Activated CD4-positive, CD25-positive, alpha-beta regulatory T cell treated with anti-CD3 and anti-CD28 coated beads, Interleukin-2, amount 50 U/mL, for 72 hours (primary cell): ENCODE measurements around the gene HNRNPK.

Source experiments
- DNase-seq: peaks from one replicate; pipeline ENCODE4 v3.0.0; 2021

HNRNPK gene

DNA sequence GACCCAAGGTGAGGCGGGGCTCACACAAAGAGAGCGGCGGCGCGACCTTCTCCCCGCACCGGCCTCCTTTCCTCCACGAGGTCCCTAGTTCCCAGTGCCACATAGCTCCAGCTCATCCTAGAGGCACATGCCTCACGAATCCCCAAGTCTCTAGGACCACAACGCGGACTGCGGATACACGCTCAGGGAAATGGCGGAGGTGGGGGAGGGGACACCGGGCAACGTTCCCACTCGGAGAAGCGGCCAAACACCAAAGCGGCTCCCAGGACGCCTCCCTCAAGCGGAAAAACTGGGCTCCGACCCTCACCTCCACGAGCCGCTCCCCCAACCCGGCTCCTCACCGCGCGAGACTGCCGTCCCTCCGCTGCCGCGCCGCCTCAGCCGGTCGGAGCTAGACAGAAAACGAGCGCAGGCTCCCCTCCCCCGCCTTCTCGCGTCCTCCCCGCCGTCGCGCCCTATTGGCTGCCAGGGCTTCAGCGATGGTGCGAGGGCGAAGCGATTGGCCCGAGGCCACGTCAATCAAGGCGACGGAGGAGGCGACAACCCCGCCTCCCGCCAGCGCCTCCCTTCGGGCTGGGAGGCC lies at the start of gene HNRNPK:
TSS of gene HNRNPK (minus strand) at position 404 of the 583 bp plus-strand sequence. CDS start 1,963 bp downstream, outside the sequence.
- peak; percentile 100 for DNase-seq

DNA sequence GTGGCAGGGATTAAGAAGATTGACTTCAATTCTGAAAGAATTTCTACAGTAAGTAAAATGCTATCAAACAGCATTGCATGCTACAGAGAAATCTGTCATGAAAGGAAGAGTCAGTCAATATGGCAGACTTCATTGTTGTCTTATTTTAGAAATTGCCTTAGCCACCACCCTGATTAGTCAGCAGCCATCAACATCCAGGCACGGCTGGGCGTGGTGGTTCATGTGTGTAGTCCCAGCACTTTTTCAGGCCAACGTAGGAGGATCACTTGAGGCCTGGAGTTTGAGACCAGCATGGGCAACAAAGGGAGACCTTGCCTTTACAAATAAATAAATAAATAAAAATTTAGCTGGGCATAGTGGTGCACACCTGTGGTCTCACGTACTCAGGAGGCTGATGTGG lies 47.2 kb upstream of the HNRNPK start:
- DNase-seq = no peak

DNA sequence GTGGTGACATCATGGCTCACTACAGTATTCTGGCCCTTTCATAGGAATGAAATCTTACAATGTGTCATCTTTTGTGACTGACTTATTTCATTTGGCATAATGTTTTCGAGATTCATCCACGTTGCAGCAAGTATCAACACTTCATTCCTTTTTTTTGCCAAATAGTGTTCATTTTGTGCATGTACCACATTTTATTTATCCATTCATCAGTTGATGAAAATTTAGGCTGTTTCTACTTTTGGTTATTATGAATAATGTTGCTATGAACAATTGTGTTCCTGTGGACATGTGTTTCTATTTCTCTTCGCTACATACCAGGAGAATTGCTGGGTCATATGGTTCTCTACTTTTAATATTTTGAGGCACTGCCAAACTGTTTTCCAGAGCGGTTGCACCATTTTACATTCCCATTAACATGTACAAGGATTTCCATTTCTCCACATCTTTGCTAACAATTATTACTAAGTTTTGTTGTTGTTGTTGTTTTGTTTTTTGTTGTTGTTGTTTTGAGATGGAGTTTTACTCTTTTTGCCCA lies 44.1 kb upstream of the HNRNPK start:
- DNase-seq = no peak

DNA sequence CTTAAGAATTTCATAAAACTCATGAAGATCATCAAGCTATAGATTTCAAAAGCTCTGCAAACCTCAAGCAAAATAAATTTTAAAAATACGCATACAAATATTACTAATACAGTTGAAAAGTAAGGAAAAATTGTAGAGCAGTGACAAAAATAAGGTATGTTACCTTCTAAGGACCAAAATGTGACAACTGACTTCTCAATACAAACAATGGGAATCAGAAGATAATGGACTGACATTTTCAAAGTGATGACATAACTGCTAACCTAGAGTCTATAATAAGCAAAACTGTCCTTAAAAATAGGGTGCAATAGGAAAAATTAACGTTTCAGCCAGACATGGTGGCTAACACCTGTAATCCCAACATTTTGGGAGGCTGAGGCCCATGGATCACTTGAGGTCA lies 27.6 kb upstream of the HNRNPK start:
- no peak for DNase-seq

DNA sequence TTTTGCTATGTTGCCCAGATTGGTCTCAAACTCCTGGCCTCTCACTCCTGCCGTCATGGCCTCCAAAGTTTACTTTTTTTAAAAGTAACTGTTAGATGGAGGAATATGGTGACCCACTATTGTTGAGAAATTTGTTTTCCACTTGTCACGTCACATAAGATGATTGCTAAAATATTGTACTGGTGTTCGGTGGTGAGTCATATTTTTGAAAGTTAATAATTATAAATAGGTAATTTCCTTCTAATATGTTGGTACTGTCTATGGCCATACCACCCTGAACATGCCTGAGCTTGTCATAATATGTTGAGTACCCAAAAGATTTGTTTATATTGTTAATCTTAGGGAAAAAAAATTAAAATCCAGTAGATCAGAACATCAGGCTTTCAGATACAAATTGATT lies 23.2 kb upstream of the HNRNPK start:
- DNase-seq = no peak

DNA sequence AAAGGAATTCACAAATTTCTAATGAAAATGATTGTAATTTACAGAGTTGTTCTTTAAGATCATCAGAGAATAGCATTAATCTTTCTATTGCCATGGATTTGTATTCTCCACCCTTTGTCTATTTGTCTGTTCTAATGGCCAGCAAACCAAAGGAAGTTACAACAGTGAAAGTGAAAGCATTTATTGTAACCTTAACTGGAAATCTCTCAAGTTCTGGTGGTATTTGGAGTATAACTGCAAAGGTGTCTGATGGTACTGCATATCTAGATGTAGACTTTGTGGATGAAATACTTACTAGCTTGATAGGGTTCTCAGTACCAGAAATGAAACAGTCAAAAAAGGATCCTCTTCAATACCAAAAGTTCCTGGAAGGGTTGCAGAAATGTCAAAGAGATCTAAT lies 22.3 kb upstream of the HNRNPK start:
- DNase-seq = no peak

DNA sequence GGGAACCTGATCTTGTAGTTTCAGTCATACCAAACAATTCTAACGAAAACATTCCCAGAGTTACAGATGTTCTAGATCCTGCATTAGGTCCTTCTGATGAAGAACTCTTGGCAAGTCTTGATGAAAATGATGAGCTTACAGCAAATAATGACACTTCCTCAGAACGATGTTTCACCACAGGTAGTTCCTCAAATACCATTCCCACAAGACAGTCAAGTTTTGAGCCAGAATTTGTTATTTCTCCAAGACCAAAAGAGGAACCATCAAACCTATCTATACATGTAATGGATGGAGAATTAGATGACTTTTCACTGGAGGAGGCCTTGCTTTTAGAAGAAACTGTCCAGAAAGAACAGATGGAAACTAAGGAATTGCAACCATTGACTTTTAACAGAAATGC lies 21.6 kb upstream of the HNRNPK start:
- DNase-seq = no peak

DNA sequence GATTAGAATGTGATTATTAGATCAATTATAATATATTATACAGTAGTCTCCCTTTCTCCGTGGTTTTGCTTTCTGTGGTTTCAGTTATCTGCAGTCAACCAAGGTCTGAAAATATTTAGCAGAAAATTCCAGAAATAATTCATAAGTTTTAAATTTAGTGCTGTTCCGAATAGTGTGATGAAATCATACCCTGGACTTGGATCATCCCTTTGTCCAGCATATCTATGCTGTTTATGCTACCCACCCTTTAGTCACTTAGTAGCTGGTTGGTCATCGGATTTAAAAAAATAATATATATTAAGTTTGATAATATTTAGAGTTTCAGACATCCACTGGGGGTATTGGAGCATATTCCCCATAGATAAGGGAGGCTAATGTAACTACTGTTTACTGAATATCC lies 20.2 kb upstream of the HNRNPK start:
- DNase-seq = no peak

DNA sequence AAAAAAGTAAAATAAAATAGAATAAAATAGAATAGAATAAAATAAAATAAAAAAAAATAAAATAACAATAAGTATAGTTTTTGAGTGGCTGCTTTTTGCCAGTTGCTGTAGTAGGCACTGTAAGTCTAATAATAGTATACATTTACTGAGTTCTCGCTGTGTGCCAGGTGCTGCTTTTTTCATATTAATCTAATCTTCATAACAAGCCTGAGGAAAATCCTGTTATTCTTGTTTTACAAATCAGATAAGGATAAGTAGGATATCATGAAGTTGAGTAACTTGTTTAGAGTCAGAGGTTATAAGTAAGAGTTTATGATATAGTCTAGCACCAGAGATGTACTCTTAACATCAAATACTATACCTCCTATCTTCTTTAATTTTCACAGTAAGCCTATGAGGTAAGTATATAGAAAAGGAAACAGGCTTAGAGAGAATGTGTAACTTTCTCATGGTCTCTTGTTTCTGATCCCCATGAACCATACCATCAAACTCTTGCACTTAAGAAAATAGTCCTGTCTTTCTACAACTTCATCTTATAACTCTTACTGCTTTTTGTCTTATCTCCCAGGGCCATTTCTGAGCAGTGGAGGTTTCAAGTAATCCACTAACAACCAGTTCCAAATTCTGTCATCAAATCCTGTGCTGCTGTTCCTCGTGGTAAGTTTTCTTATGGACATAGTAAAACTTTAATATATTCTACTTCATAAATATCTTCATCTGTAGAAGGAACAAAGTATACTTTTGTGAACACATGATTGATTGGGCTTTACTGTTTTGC lies 19.3 kb upstream of the HNRNPK start:
- no peak for DNase-seq

DNA sequence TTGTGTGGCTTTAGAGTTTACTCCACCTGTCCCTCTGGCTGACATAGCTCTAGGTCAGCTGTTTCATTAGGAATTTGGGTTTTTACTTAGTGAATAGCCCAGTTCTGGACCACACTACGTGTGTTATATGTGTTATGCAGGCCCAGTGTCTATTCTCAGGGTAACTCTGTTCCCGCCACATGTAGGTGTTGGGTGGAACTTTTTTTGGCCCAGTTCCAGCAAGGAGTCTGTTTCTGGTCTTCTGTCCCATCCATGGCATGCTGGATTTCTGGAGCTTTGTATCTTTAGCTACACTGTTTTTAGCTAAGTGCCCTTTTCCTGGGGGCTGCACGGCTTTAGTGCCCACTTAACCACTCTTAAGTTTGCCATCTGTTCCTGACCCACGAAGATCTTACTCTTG lies 16.1 kb upstream of the HNRNPK start:
- no peak for DNase-seq

DNA sequence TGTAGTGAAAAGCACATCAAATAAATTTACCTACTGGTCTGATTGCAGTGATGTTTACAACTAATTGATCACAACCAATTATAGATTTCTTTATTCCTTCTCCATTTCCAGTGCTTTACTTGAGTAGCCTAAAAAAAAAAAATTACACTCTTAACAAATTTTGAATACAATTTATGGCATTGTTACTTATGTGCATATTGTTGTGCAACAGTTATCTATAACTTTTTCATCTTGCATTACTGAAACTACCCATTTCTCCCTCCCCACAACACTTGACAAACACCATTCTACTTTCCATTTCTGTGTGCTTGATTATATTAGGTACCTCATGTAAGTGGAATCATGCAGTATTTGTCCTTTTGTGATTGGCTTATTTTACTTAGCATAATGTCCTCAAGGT lies 12.9 kb upstream of the HNRNPK start:
- DNase-seq = no peak

DNA sequence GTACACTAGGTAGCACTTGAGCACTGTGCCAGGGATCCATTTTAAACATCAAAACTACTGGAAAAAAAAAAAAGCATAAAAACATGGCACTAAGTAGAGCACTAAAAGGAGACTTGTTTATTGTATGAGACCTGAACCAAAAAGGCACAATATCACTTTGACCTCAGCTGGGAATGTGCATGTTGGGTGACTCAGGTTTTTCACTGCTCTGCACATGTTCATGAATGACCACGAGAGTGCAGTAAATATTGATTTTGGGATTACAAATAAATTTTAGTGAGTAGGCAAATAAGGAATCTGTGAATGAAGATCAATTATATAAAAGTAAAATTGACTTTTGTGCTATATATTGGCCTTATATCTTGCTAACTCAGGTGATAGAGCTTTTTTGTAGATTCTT lies 12.4 kb upstream of the HNRNPK start:
- DNase-seq = no peak

DNA sequence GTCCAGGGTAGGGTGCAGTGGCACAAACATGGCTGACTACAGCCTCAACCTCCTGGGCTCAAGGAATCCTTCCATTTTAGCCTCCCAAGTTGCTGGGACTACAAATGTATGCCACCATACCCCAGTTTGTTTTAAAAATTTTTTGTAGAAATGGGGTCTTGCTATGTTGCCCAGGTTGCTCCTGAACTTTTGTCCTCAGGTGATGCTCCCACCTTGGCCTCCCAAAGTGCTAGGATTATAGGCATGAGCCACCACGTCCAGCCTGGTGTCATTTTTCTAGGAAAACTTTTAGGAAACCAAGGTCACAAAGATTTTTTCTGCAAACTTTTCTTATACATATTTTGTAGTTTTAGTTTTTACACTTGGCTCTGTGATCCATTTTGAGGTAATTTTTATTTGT lies 11.3 kb upstream of the HNRNPK start:
- no peak for DNase-seq

DNA sequence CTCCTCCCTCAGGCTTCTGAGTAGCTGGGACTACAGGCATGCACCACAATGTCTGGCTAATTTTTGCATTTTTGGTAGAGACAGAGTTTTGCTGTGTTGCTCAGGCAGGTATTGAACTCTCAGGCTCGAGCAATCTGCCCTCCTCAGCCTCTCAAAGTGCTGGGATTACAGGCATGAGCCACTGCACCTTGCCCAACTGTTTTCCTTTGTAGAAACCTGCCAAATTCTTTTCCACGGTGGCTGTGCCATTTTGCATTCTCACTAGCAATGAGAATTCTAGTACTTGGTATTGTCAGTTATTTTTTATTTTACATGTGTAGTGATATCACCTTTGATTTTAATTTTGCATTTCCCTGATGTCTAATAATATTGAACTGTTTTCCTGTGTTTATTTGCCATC lies 8.4 kb upstream of the HNRNPK start:
- DNase-seq = no peak

DNA sequence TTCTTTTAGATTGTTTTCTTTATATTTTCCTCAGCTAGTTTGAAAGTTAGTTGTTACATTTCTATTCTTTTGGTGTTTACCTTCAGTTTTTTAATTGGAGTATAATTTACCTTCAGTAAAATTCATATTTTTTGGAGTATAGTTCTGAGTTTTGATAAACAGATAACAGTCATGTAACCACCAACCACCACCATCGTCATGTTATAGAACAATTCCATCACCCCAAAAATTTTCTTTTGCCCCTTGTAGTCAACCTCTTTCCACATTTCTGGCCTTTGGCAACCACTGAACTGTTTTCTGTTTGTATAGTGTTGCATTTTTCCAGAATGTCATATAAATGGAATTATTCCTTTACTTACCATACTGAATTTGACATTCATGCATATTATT lies 7.4 kb upstream of the HNRNPK start:
- no peak for DNase-seq

DNA sequence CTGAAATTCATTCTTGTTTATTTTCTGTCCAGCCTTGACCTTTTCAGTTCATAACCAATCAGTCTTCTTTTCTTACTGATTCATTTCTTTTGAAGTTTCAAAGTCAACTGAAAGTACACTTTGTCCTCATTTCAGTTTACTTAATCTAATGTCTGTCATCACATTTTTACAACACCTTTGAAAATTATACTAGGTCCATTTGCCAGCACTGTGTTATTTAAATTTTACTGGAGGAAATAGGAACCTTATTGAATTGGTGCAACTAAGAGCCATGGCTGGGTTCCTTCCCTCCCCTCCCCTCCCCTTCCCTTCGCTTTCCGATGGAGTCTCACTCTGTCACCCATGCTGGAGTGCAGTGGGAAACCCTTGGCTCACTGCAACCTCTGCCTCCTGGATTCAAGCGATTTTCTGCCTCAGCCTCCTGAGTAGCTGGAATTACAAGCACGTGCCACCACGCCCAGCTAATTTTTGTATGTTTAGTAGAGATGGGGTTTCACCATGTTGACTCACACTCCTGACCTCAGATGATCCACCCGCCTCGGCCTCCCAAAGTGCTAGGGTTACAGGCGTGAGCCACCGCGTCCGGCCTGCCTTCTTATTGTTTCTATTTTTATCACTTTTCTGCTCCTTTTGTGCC lies 6.9 kb upstream of the HNRNPK start:
- no peak for DNase-seq

DNA sequence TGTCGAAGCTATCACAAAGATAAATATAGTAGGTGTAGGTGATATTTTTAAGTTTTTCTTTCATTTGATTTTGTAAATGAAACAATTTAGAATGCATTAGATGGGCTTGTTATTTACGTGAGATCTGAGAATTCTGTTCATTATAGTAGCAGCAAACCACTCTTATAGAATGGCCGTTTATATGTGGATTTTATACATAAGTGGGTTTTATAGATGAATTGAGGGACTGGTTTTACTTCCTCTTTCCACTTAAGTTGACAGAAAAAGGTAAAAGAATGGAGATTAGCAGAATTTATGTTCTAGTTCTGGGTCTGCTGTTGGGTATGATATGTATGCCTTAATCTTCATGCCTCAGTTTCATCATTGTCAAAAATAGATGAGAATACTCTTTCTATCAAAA lies 6.2 kb upstream of the HNRNPK start:
- DNase-seq = no peak

DNA sequence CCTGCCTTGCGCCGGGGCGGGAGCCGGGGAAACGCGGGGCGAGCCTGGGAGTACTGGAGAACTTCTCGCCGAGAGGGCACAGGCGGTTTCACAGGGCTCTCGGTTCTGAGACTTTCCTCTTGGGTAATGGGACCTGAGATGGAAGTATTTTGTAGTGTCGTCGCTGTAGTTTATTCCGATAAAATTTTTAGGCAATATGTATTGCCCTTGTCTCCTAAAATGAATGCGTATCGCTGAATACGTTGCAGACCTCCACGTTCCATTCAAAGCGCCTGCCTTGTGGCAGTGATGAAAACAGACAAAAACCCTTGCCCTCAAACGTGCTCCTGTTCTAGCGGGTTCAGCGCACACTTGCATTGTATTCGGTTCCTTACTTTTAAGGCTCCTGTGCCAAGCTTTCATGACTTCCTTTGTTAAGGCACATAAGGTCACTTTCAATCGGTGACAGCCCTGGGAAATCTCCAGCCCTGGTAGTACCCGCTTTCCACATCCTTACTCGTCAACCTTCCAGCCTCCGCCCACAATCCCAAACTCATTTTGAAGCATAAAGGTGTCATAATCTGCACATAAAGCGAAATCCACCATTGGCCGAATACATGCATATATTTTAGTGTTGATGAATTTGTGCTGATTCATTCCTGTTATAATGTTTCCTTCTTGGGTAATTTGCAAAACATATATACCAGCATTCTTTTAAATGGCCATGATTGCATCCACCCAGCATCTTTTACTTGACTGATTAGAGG lies 1.3 kb upstream of the HNRNPK start:
- no peak for DNase-seq

DNA sequence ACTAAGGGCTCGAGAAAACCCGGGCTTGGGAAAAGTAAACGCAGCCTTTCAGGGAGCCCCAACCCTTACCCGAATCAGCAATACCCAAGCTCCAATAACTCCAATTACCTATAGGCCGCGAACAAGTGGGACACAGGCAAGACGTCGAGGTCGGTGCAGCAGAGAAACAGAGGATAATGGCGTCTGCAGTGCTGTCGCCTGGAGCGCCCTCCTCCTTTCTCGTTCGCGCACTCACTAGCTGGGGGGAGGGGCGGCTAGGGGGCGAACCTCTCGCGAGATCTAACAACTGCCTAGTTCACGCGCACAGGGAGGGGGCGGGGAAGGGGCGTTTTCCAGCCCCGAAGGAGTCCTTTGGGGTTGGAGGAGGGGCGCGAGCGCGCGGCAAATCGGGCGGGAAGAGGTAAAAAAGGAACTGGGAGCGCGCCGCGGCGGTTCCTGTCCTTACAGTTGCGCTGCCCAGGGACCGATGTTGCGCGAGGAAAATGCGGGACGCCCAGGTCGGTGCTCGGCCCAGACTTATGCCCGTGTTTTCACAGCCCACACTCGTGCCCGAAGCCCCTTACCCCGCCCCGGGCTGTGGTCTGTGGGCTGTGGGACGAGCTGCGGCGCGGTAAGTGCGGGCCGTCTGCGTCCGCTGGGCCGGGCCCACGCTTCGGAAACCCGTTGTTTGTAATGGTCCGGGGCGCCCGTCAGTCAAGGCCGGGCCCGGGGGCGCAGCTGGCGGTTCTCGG lies 545 bp upstream of the HNRNPK start, which contains the start of gene RMI1:
TSS of gene RMI1 (plus strand) at position 411 of the 731 bp plus-strand sequence. CDS start 20,182 bp downstream, outside the sequence.
- DNase-seq = peak; percentile 97

DNA sequence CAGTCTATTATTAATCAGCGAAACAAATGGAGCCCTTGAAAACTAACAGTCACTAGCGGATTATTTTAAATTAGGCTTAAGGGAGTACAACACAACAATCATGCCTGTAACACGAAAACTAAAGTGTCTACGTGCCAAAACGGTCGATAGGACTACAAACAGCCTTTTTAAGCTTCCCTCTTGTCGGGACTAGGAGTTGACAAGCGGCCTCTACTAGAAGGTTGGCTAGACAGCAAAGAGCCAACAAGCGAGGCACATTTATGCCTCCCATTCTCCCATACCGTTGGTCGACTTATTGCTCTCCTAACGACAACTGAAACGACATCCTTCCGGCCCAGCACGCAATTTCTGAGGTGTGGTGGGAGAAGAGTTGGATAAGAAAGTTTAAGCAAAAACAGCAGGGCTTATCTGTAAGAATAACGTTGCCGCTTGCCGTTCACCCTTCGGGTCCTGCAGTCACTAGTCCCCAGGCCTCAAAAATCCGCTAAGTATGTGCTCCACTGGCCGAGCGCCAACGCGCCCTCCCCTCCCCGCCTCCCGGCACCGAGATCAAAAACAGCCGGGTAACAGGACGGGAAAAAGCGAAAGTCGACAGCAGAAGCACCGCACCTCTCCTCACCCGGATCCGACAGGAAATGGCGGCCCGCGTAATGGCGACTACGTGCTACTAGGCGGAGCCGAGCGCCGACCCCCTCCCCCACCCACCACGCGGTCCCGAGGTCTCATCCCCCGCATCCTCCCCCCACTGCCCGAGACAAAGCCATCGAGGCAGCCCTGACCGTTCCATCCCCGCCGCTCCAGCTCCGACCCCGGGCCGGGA lies 813 bp downstream of the HNRNPK start:
- DNase-seq = peak; percentile 85

DNA sequence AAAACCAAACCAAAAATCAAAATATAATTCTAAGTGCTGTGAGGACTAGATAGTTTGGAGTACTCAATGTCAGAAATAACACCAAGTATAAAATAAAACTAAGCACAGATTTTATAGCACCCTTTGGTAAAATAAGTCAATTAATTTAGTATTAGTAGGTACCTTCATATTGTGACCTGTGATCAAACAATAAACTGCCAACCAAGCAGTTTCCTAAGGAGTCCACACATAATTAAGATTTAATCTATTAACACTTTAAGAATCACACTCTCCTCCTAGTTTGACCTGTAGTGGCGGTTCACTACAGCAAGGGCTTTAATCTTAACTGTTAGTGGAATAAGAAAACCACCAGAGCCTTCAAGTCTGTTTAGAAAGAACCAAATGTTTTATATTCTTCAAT lies 2.8 kb downstream of the HNRNPK start:
- DNase-seq = no peak

DNA sequence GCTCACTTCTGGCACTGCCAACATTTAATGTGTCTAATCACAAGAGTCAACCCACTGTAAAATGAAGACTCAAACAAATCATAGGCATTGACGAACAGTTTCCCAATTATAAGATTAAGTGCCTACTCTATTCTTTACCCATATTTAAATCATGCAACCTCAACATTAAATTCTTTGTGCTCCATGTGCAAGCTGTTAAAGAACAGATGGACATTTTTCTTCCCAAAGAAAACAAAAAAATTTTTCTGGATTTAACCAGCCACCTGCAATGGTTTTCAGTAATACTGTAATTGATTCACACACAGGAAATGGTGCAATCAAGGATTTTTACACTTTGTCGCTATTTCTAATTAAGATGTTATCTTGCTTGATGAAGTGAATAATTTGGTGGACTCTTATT lies 3.6 kb downstream of the HNRNPK start:
- DNase-seq = no peak
